Mesenchymal stem cell (in vitro differentiated cells and primary cell): ENCODE data around the gene SLC49A3.

Experiments
- DNase-seq: peaks from one replicate; pipeline ENCODE4 v3.0.0-alpha.2; 2013
- H2AFZ ChIP-seq: one replicate; pipeline ENCODE4 v1.6.1; 2013; ENCODE audit warnings: low read depth, mild to moderate bottlenecking, control low read depth, inconsistent platforms, low read length, moderate library complexity
- H2AK5ac ChIP-seq: 2 replicates; pipeline ENCODE4 v1.6.1; 2013; ENCODE audit warnings: low read length, moderate library complexity, mild to moderate bottlenecking, inconsistent platforms; ENCODE audit not compliant: severe bottlenecking
- H2BK120ac ChIP-seq: one replicate; pipeline ENCODE4 v1.6.1; 2013; ENCODE audit warnings: low read depth, mild to moderate bottlenecking, inconsistent platforms, low read length, moderate library complexity
- H2BK12ac ChIP-seq, 2 experiments: one replicate each; pipeline ENCODE4 v1.6.1; 2013; ENCODE audit warnings: inconsistent platforms in 2 of 2, low read length in 2 of 2, mild to moderate bottlenecking in 2 of 2, moderate library complexity in 2 of 2, control low read depth in 1 of 2
- H2BK15ac ChIP-seq: one replicate; pipeline ENCODE4 v1.6.1; 2013; ENCODE audit warnings: mild to moderate bottlenecking, low read depth, inconsistent platforms; ENCODE audit not compliant: poor library complexity, severe bottlenecking
- H2BK5ac ChIP-seq: 2 replicates; pipeline ENCODE4 v1.6.1; 2013; ENCODE audit warnings: low read depth, mild to moderate bottlenecking, low read length, control low read depth, inconsistent platforms; ENCODE audit not compliant: poor library complexity, severe bottlenecking
- H3K14ac ChIP-seq, 2 experiments: one replicate each; pipeline ENCODE4 v1.6.1; 2013; ENCODE audit warnings: inconsistent platforms in 2 of 2, low read length in 2 of 2, control low read depth in 1 of 2, mild to moderate bottlenecking in 1 of 2, moderate library complexity in 1 of 2
- H3K18ac ChIP-seq, 2 experiments: one replicate each; pipeline ENCODE4 v1.6.1; 2013; ENCODE audit warnings: inconsistent platforms in 2 of 2, low read length in 2 of 2, control low read depth in 1 of 2, low read depth in 1 of 2, mild to moderate bottlenecking in 1 of 2
- H3K23ac ChIP-seq, 2 experiments: one replicate each; pipeline ENCODE4 v1.6.1; 2013; ENCODE audit warnings: inconsistent platforms in 2 of 2, low read length in 2 of 2, mild to moderate bottlenecking in 2 of 2, moderate library complexity in 2 of 2, control low read depth in 1 of 2
- H3K27ac ChIP-seq: 2 replicates; pipeline ENCODE4 v1.5.1; 2013; ENCODE audit warnings: mild to moderate bottlenecking, moderate library complexity, low read length, control low read depth, inconsistent platforms; ENCODE audit not compliant: poor library complexity, severe bottlenecking
- H3K27me3 ChIP-seq, 2 experiments: 2 replicates each; pipeline versions ENCODE4 v1.6.1 to v1.7.0; 2013; ENCODE audit warnings: low read length in 2 of 2, mild to moderate bottlenecking in 2 of 2, moderate library complexity in 2 of 2, control low read depth in 1 of 2, inconsistent platforms in 1 of 2; ENCODE audit not compliant: control insufficient read depth in 1 of 2, insufficient read depth in 1 of 2
- H3K36me3 ChIP-seq, 2 experiments: 2 replicates each; pipeline versions ENCODE4 v1.6.1 to v1.7.0; 2013; ENCODE audit warnings: low read length in 2 of 2, control low read depth in 1 of 2, inconsistent platforms in 1 of 2, low read depth in 1 of 2, mild to moderate bottlenecking in 1 of 2; ENCODE audit not compliant: insufficient read depth in 2 of 2, control insufficient read depth in 1 of 2
- H3K4ac ChIP-seq, 2 experiments: one replicate each; pipeline ENCODE4 v1.6.1; 2013; ENCODE audit warnings: inconsistent platforms in 2 of 2, low read length in 2 of 2, mild to moderate bottlenecking in 2 of 2, moderate library complexity in 2 of 2, control low read depth in 1 of 2, low read depth in 1 of 2
- H3K4me1 ChIP-seq: 2 replicates; pipeline ENCODE4 v1.6.1; 2013; ENCODE audit warnings: low read depth, low read length, control low read depth; ENCODE audit not compliant: control insufficient read depth, insufficient read depth
- H3K4me2 ChIP-seq: 2 replicates; pipeline ENCODE4 v1.6.1; 2013; ENCODE audit warnings: low read length, mild to moderate bottlenecking, inconsistent platforms; ENCODE audit not compliant: poor library complexity, severe bottlenecking
- H3K4me3 ChIP-seq, 2 experiments: 2 replicates each; pipeline versions ENCODE4 v1.5.1 to v1.7.0; 2013; ENCODE audit warnings: low read length in 2 of 2, mild to moderate bottlenecking in 2 of 2, control low read depth in 1 of 2, low read depth in 1 of 2; ENCODE audit not compliant: insufficient read depth in 1 of 2
- H3K79me1 ChIP-seq: replicated peaks from 2 replicates; pipeline ENCODE4 v1.6.1; 2013; ENCODE audit warnings: mild to moderate bottlenecking, control low read depth, low read length, inconsistent platforms; ENCODE audit not compliant: poor library complexity, severe bottlenecking
- H3K9ac ChIP-seq: 2 replicates; pipeline ENCODE4 v1.7.0; 2013; ENCODE audit warnings: mild to moderate bottlenecking, low read length, moderate library complexity
- H3K9me3 ChIP-seq: 2 replicates; pipeline ENCODE4 v1.7.0; 2013; ENCODE audit warnings: mild to moderate bottlenecking, low read length; ENCODE audit not compliant: control insufficient read depth
- H4K8ac ChIP-seq: one replicate; pipeline ENCODE4 v1.6.1; 2013; ENCODE audit warnings: inconsistent platforms, mild to moderate bottlenecking, low read length, moderate library complexity
- H4K91ac ChIP-seq: one replicate; pipeline ENCODE4 v1.6.1; 2013; ENCODE audit warnings: mild to moderate bottlenecking, low read length, inconsistent platforms
- WGBS: methylation state at CpG from one replicate; pipeline ENCODE4 v1.1.7; 2013; ENCODE audit warnings: mixed read lengths; 5-methylcytosine and 5-hydroxymethylcytosine counted together

The SLC49A3 gene

GRCh38 chr4:658681-659667 lies 30.0 kb downstream of the SLC49A3 start:
- Histone ChIP-seq H3K9me3 (no peaks in the 10 kb centered on the region), H2AFZ (no peak overlapping the region), H3K4ac (no peak overlapping the region), H2BK120ac (no peak overlapping the region), H2BK15ac (no peak overlapping the region), H2BK5ac (no peak overlapping the region), H3K79me1 (no peaks in the 10 kb centered on the region), H4K91ac (no peak overlapping the region), H3K36me3 (no peaks in the 10 kb centered on the region), H2AK5ac (no peak overlapping the region), H4K8ac (no peak overlapping the region), H3K4me1 (peaks cover 9% of the 10 kb centered on the region), H3K27ac (no peak overlapping the region), H3K9ac (no peak overlapping the region), H3K4me3 (no peak overlapping the region), H3K18ac (no peak overlapping the region), H3K4me2 (no peak overlapping the region), H3K23ac (no peak overlapping the region), H3K14ac (no peak overlapping the region), H2BK12ac (no peak overlapping the region), H3K27me3 (peaks cover 0 to 36% of the 10 kb centered on the region in 2 experiments)
- no peak for DNase-seq
- WGBS: 93% methylated on average over 32 of the region's 32 CpGs

DNA sequence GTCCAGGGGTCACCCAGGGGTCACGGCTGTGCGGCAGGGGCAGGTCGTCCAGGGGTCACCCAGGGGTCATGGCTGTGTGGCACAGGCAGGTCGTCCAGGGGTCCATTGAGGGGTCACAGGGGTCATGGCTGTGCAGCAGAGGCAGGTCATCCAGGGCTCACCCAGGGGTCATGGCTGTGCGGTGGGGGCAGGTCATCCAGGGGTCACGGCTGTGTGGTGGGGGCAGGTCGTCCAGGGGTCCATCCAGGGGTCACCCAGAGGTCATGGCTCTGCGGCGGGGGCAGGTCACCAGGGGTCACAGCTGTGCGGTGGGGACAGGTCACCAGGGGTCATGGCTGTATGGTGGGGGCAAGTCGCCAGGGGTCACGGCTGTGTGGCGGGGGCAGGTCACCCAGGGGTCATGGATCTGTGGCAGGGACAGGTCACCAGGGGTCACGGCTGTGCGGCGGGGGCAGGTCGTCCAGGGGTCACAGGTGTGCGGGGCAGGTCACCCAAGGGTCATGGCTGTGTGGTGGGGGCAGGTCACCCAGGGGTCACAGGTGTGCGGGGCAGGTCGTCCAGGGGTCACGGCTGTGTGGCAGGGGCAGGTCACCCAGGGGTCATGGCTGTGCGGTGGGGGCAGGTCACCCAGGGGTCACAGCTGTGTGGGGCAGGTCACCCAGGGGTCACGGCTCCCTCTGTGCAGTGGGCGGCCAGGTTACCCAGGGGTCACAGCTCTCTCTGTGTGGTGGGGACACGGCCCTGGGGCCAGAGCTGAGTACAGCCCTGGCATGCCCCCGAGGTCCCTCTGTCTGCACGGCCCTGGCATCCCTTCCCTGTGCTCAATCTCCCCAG lies 30.9 kb downstream of the SLC49A3 start:
- Histone ChIP-seq H4K91ac (no peak overlapping the region), H3K27me3 (peaks cover 0 to 33% of the 10 kb centered on the region in 2 experiments), H4K8ac (no peak overlapping the region), H2AFZ (no peak overlapping the region), H3K4me2 (no peak overlapping the region), H2BK120ac (no peak overlapping the region), H2BK5ac (no peak overlapping the region), H3K4ac (no peak overlapping the region), H3K23ac (no peak overlapping the region), H2AK5ac (no peak overlapping the region), H3K36me3 (no peaks in the 10 kb centered on the region), H2BK15ac (no peak overlapping the region), H3K79me1 (no peaks in the 10 kb centered on the region), H3K4me3 (no peak overlapping the region), H2BK12ac (no peak overlapping the region), H3K14ac (no peak overlapping the region), H3K9me3 (no peaks in the 10 kb centered on the region), H3K9ac (no peak overlapping the region), H3K18ac (no peak overlapping the region), H3K27ac (no peak overlapping the region), H3K4me1 (peaks cover 2% of the 10 kb centered on the region)
- no peak for DNase-seq
- 91% methylated on average over 27 of the region's 27 CpGs for WGBS

DNA sequence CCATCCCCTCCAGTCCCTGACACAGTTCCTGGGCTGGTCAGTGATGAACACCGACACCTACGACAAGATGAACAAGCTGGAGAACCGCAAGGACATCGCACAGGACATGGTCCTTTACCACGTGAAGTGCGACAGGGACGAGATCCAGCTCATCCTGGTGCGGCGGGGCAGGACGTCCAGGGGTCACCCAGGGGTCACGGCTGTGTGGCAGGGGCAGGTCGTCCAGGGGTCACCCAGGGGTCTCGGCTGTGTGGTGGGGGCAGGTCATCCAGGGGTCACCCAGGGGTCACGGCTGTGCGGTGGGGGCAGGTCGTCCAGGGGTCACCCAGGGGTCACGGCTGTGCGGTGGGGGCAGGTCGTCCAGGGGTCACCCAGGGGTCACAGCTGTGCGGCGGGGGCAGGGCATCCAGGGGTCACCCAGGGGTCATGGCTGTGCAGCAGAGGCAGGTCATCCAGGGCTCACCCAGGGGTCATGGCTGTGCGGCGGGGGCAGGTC lies 31.6 kb downstream of the SLC49A3 start:
- Histone ChIP-seq H3K79me1 (no peaks in the 10 kb centered on the region), H2BK15ac (no peak overlapping the region), H3K23ac (no peak overlapping the region), H2BK120ac (no peak overlapping the region), H3K9ac (no peak overlapping the region), H3K9me3 (no peaks in the 10 kb centered on the region), H2BK12ac (no peak overlapping the region), H3K36me3 (no peaks in the 10 kb centered on the region), H3K27ac (no peak overlapping the region), H3K4me3 (no peak overlapping the region), H3K27me3 (peaks cover 0 to 35% of the 10 kb centered on the region in 2 experiments), H2AFZ (no peak overlapping the region), H2AK5ac (no peak overlapping the region), H2BK5ac (no peak overlapping the region), H4K8ac (no peak overlapping the region), H3K4ac (no peak overlapping the region), H4K91ac (no peak overlapping the region), H3K4me2 (no peak overlapping the region), H3K18ac (no peak overlapping the region), H3K4me1 (peaks cover 1% of the 10 kb centered on the region), H3K14ac (no peak overlapping the region)
- no peak for DNase-seq
- WGBS: 90% methylated on average over 23 of the region's 23 CpGs
